GM12891 (cell line): ENCODE data around the gene LCE1B.

Experiments used
- DNase-seq: peaks from one replicate; pipeline ENCODE4 v3.0.0; 2011; ENCODE audit warnings: low spot score; ENCODE audit not compliant: insufficient read length
- FAIRE-seq: peaks from 2 replicates; lab custom pipeline; 2011; peaks lifted over from hg19 to GRCh38; lab: Jason Lieb, UNC
- PAX5 ChIP-seq: IDR thresholded peaks from 2 replicates; pipeline ENCODE4 v1.6.1; 2011; ENCODE audit warnings: low read length, moderate library complexity, mild to moderate bottlenecking; ENCODE audit not compliant: insufficient read depth, severe bottlenecking
- POLR2A ChIP-seq: IDR thresholded peaks from 2 replicates; pipeline ENCODE4 v1.6.1; 2011; ENCODE audit warnings: low read depth, low read length, control low read depth
- POLR2AphosphoS5 ChIP-seq: IDR thresholded peaks from 2 replicates; pipeline ENCODE4 v1.6.1; 2011; ENCODE audit warnings: low read depth, low read length, control low read depth
- POU2F2 ChIP-seq: IDR thresholded peaks from 2 replicates; pipeline ENCODE4 v1.6.1; 2011; ENCODE audit warnings: low read depth, mild to moderate bottlenecking, control low read depth, low read length, moderate library complexity
- SPI1 ChIP-seq: IDR thresholded peaks from 2 replicates; pipeline ENCODE4 v1.6.1; 2011; ENCODE audit warnings: low read depth, low read length, control low read depth
- TAF1 ChIP-seq: IDR thresholded peaks from 2 replicates; pipeline ENCODE4 v1.6.1; 2011; ENCODE audit warnings: low read depth, low read length, control low read depth

The LCE1B gene

GRCh38 chr1:152801333-152801732, 10.4 kb upstream of the LCE1B start:
- FAIRE-seq (no peak), DNase-seq (no peak)
- TF ChIP-seq POLR2AphosphoS5: no peak
- no peak for TF ChIP-seq POU2F2
- no peak for TF ChIP-seq POLR2A
- no peak for TF ChIP-seq PAX5
- TF ChIP-seq TAF1: no peak
- TF ChIP-seq SPI1: no peak

- no peak for FAIRE-seq
- no peak for DNase-seq
- no peak for TF ChIP-seq PAX5
- TF ChIP-seq POLR2AphosphoS5: no peak
- TF ChIP-seq TAF1: no peak
- TF ChIP-seq POU2F2: no peak
- TF ChIP-seq POLR2A: no peak
- TF ChIP-seq SPI1: no peak
Observed at GRCh38 chr1:152806576-152806975, 5.2 kb upstream of the LCE1B start, which contains the start of gene LCE1C. LCE1C (minus strand) TSS chr1:152806651; CDS start chr1:152805478, 1,173 bp downstream.

- TF ChIP-seq TAF1 (no peak), POLR2A (no peak), POLR2AphosphoS5 (no peak), SPI1 (no peak), POU2F2 (no peak), PAX5 (no peak)
- DNase-seq (no peak), FAIRE-seq (no peak)
Observed at GRCh38 chr1:152811050-152811449, 721 bp upstream of the LCE1B start.

GRCh38 chr1:152817309-152817708, 5.5 kb downstream of the LCE1B start:
- FAIRE-seq: no peak
- no peak for DNase-seq
- TF ChIP-seq PAX5 (no peak), POLR2A (no peak), TAF1 (no peak), POLR2AphosphoS5 (no peak), POU2F2 (no peak), SPI1 (no peak)

- no peak for FAIRE-seq
- no peak for DNase-seq
- TF ChIP-seq PAX5: no peak
- TF ChIP-seq TAF1: no peak
- no peak for TF ChIP-seq POLR2A
- TF ChIP-seq POLR2AphosphoS5: no peak
- no peak for TF ChIP-seq POU2F2
- no peak for TF ChIP-seq SPI1
Observed at GRCh38 chr1:152823294-152823693, 11.5 kb downstream of the LCE1B start.

GRCh38 chr1:152824964-152825363, 13.2 kb downstream of the LCE1B start:
- no peak for FAIRE-seq
- TF ChIP-seq POLR2A: no peak
- TF ChIP-seq POLR2AphosphoS5: no peak
- no peak for TF ChIP-seq SPI1
- no peak for TF ChIP-seq TAF1
- TF ChIP-seq POU2F2: no peak
- no peak for TF ChIP-seq PAX5
- no peak for DNase-seq

- DNase-seq (no peak), FAIRE-seq (no peak)
- TF ChIP-seq SPI1 (no peak), POLR2AphosphoS5 (no peak), POU2F2 (no peak), PAX5 (no peak), TAF1 (no peak), POLR2A (no peak)
Observed at GRCh38 chr1:152827173-152827572, 15.4 kb downstream of the LCE1B start, which contains the start of gene LCE1A. LCE1A (plus strand) TSS chr1:152827473; CDS start chr1:152827473, 0 bp downstream.

GRCh38 chr1:152836870-152837269, 25.1 kb downstream of the LCE1B start:
- TF ChIP-seq TAF1 (no peak), POU2F2 (no peak), SPI1 (no peak), POLR2A (no peak), POLR2AphosphoS5 (no peak), PAX5 (no peak)
- DNase-seq (no peak), FAIRE-seq (no peak)

GRCh38 chr1:152842556-152842955, 30.8 kb downstream of the LCE1B start, which contains the start of gene LCE6A:
LCE6A (plus strand) TSS chr1:152842856; CDS start chr1:152843521, 665 bp downstream.
- FAIRE-seq (no peak), DNase-seq (no peak)

GRCh38 chr1:152855661-152856060, 43.9 kb downstream of the LCE1B start:
- DNase-seq (no peak), FAIRE-seq (no peak)
- TF ChIP-seq POLR2A (no peak), POLR2AphosphoS5 (no peak), POU2F2 (no peak), PAX5 (no peak), TAF1 (no peak), SPI1 (no peak)

More at GRCh38 chr1:152842556-152842955, 30.8 kb downstream of the LCE1B start, which contains the start of gene LCE6A:
- TF ChIP-seq POLR2AphosphoS5 (no peak), POU2F2 (no peak), PAX5 (no peak), TAF1 (no peak), POLR2A (no peak), SPI1 (no peak)
